ENCODE measurements around the gene NEB. TPM values are rescaled to one million over a fixed set of nuclear protein-coding genes. Genes with fewer than 3 reads are reported as not detected.

Gene NEB
- total RNA-seq, 2 experiments from 2014 or later: 0.43 to 1.2 TPM

GRCh38 chr2:151506170-151506569 is 228.1 kb downstream of the NEB start:
- Mint-ChIP-seq H3K27ac (no peak overlapping the region), H3K4me1 (no peaks in the 10 kb centered on the region), H3K27me3 (no peaks in the 10 kb centered on the region), H3K4me3 (no peak overlapping the region), H3K36me3 (peaks cover 4% of the 10 kb centered on the region), H3K9me3 (no peaks in the 10 kb centered on the region)
- POLR2A ChIA-PET: no interaction called here
- DNase-seq (no peak), ATAC-seq (ENCODE audit: low read depth) (no peak)

- Mint-ChIP-seq H3K9me3 (no peaks in the 10 kb centered on the region), H3K27me3 (no peaks in the 10 kb centered on the region), H3K36me3 (peaks cover 11% of the 10 kb centered on the region), H3K4me3 (no peak overlapping the region), H3K27ac (no peak overlapping the region), H3K4me1 (no peaks in the 10 kb centered on the region)
- ATAC-seq (ENCODE audit: low read depth) (no peak), DNase-seq (no peak)
- POLR2A ChIA-PET: no interaction called here
Measured at GRCh38 chr2:151498178-151498577, 236.1 kb downstream of the NEB start.

- POLR2A ChIA-PET: no interaction called here
- H3K4me1 Mint-ChIP-seq: no peaks in the 10 kb centered on the region
- peaks cover 17% of the 10 kb centered on the region for H3K36me3 Mint-ChIP-seq
- no peaks in the 10 kb centered on the region for H3K27me3 Mint-ChIP-seq
- no peak overlapping the region for H3K27ac Mint-ChIP-seq
- H3K9me3 Mint-ChIP-seq: no peaks in the 10 kb centered on the region
- DNase-seq: no peak
- H3K4me3 Mint-ChIP-seq: no peak overlapping the region
- no peak for ATAC-seq (ENCODE audit: low read depth)
Measured at GRCh38 chr2:151491496-151491895, 242.8 kb downstream of the NEB start.

- no peak overlapping the region for H3K27ac Mint-ChIP-seq
- no peaks in the 10 kb centered on the region for H3K9me3 Mint-ChIP-seq
- DNase-seq (no peak), ATAC-seq (ENCODE audit: low read depth) (no peak)
- no peaks in the 10 kb centered on the region for H3K27me3 Mint-ChIP-seq
- no peak overlapping the region for H3K4me3 Mint-ChIP-seq
- POLR2A ChIA-PET: no interaction called here
- H3K36me3 Mint-ChIP-seq: peaks cover 27% of the 10 kb centered on the region
- peaks cover 5% of the 10 kb centered on the region for H3K4me1 Mint-ChIP-seq
Measured at GRCh38 chr2:151490276-151490675, 244.0 kb downstream of the NEB start.

GRCh38 chr2:151486053-151486452 is 248.2 kb downstream of the NEB start:
- DNase-seq: no peak
- Mint-ChIP-seq H3K9me3 (no peaks in the 10 kb centered on the region), H3K4me3 (no peak overlapping the region), H3K27me3 (no peaks in the 10 kb centered on the region), H3K4me1 (peaks cover 8% of the 10 kb centered on the region), H3K27ac (no peak overlapping the region), H3K36me3 (peaks cover 53% of the 10 kb centered on the region)
- no peak for ATAC-seq (ENCODE audit: low read depth)
- POLR2A ChIA-PET: no interaction called here

- H3K36me3 Mint-ChIP-seq: peaks cover 52% of the 10 kb centered on the region
Measured at GRCh38 chr2:151484100-151484499, 250.2 kb downstream of the NEB start.

GRCh38 chr2:151483546-151483945 is 250.7 kb downstream of the NEB start:
- Mint-ChIP-seq H3K4me3 (no peak overlapping the region), H3K36me3 (peaks cover 58% of the 10 kb centered on the region), H3K4me1 (peaks cover 13% of the 10 kb centered on the region), H3K9me3 (peaks cover 2% of the 10 kb centered on the region), H3K27ac (no peak overlapping the region), H3K27me3 (no peaks in the 10 kb centered on the region)
- no peak for ATAC-seq (ENCODE audit: low read depth)
- POLR2A ChIA-PET: no interaction called here
- no peak for DNase-seq

More at GRCh38 chr2:151484100-151484499, 250.2 kb downstream of the NEB start:
- H3K4me1 Mint-ChIP-seq: peaks cover 13% of the 10 kb centered on the region
- DNase-seq (no peak), ATAC-seq (ENCODE audit: low read depth) (no peak)
- no peaks in the 10 kb centered on the region for H3K27me3 Mint-ChIP-seq
- H3K9me3 Mint-ChIP-seq: peaks cover 2% of the 10 kb centered on the region
- POLR2A ChIA-PET: no interaction called here
- H3K27ac Mint-ChIP-seq: no peak overlapping the region
- H3K4me3 Mint-ChIP-seq: no peak overlapping the region

- DNase-seq: no peak
- Mint-ChIP-seq H3K4me3 (no peak overlapping the region), H3K27ac (no peak overlapping the region), H3K4me1 (peaks cover 14% of the 10 kb centered on the region), H3K9me3 (peaks cover 2% of the 10 kb centered on the region), H3K36me3 (peaks cover 67% of the 10 kb centered on the region), H3K27me3 (no peaks in the 10 kb centered on the region)
- ATAC-seq (ENCODE audit: low read depth): no peak
- POLR2A ChIA-PET: no interaction called here
Measured at GRCh38 chr2:151482171-151482725, 252.0 kb downstream of the NEB start.

- no peak for DNase-seq
- H3K4me3 Mint-ChIP-seq: no peak overlapping the region
- ATAC-seq (ENCODE audit: low read depth): no peak
- peaks cover 14% of the 10 kb centered on the region for H3K4me1 Mint-ChIP-seq
- H3K9me3 Mint-ChIP-seq: peaks cover 2% of the 10 kb centered on the region
- no peaks in the 10 kb centered on the region for H3K27me3 Mint-ChIP-seq
- H3K27ac Mint-ChIP-seq: no peak overlapping the region
- POLR2A ChIA-PET: no interaction called here
- peaks cover 68% of the 10 kb centered on the region for H3K36me3 Mint-ChIP-seq
Measured at GRCh38 chr2:151481744-151482143, 252.5 kb downstream of the NEB start.

GRCh38 chr2:151478011-151478410 is 256.3 kb downstream of the NEB start:
- no peak overlapping the region for H3K4me3 Mint-ChIP-seq
- H3K27me3 Mint-ChIP-seq: no peaks in the 10 kb centered on the region
- ATAC-seq (ENCODE audit: low read depth) (no peak), DNase-seq (no peak)
- H3K36me3 Mint-ChIP-seq: peaks cover 68% of the 10 kb centered on the region
- H3K9me3 Mint-ChIP-seq: peaks cover 2% of the 10 kb centered on the region
- POLR2A ChIA-PET: no interaction called here
- peaks cover 6% of the 10 kb centered on the region for H3K4me1 Mint-ChIP-seq
- no peak overlapping the region for H3K27ac Mint-ChIP-seq

GRCh38 chr2:151476287-151476686 is 258.0 kb downstream of the NEB start:
- ATAC-seq (ENCODE audit: low read depth) (no peak), DNase-seq (no peak)
- H3K4me1 Mint-ChIP-seq: peaks cover 7% of the 10 kb centered on the region
- H3K4me3 Mint-ChIP-seq: no peak overlapping the region
- no peaks in the 10 kb centered on the region for H3K27me3 Mint-ChIP-seq
- H3K27ac Mint-ChIP-seq: no peak overlapping the region
- peaks cover 68% of the 10 kb centered on the region for H3K36me3 Mint-ChIP-seq
- POLR2A ChIA-PET: no interaction called here
- H3K9me3 Mint-ChIP-seq: peaks cover 2% of the 10 kb centered on the region

- POLR2A ChIA-PET: interaction anchor here (0.7 kb wide), 1 partner anchor 255 kb away, joined by 3 read pairs; no protein-coding TSS in a partner anchor
Measured at GRCh38 chr2:151475071-151475470, 259.2 kb downstream of the NEB start.

GRCh38 chr2:151472966-151473365 is 261.3 kb downstream of the NEB start:
- ATAC-seq (ENCODE audit: low read depth): no peak
- Mint-ChIP-seq H3K4me3 (no peak overlapping the region), H3K27ac (no peak overlapping the region), H3K36me3 (peaks cover 71% of the 10 kb centered on the region), H3K27me3 (no peaks in the 10 kb centered on the region), H3K9me3 (no peaks in the 10 kb centered on the region), H3K4me1 (peaks cover 1% of the 10 kb centered on the region)
- POLR2A ChIA-PET: no interaction called here
- no peak for DNase-seq

More at GRCh38 chr2:151475071-151475470, 259.2 kb downstream of the NEB start:
- Mint-ChIP-seq H3K9me3 (peaks cover 1% of the 10 kb centered on the region), H3K4me3 (no peak overlapping the region), H3K27ac (no peak overlapping the region), H3K27me3 (no peaks in the 10 kb centered on the region), H3K4me1 (peaks cover 4% of the 10 kb centered on the region), H3K36me3 (peaks cover 68% of the 10 kb centered on the region)
- DNase-seq (no peak), ATAC-seq (ENCODE audit: low read depth) (no peak)

- H3K4me3 Mint-ChIP-seq: no peak overlapping the region
- ATAC-seq (ENCODE audit: low read depth): no peak
- H3K4me1 Mint-ChIP-seq: peaks cover 1% of the 10 kb centered on the region
- H3K27ac Mint-ChIP-seq: no peak overlapping the region
- no peak for DNase-seq
- H3K36me3 Mint-ChIP-seq: peaks cover 70% of the 10 kb centered on the region
- POLR2A ChIA-PET: no interaction called here
- H3K27me3 Mint-ChIP-seq: no peaks in the 10 kb centered on the region
- no peaks in the 10 kb centered on the region for H3K9me3 Mint-ChIP-seq
Measured at GRCh38 chr2:151470556-151470955, 263.7 kb downstream of the NEB start.

GRCh38 chr2:151465771-151466170 is 268.5 kb downstream of the NEB start:
- ATAC-seq (ENCODE audit: low read depth) (no peak), DNase-seq (no peak)
- POLR2A ChIA-PET: no interaction called here
- peaks cover 69% of the 10 kb centered on the region for H3K36me3 Mint-ChIP-seq
- no peaks in the 10 kb centered on the region for H3K27me3 Mint-ChIP-seq
- H3K4me1 Mint-ChIP-seq: no peaks in the 10 kb centered on the region
- no peak overlapping the region for H3K27ac Mint-ChIP-seq
- no peak overlapping the region for H3K4me3 Mint-ChIP-seq
- no peaks in the 10 kb centered on the region for H3K9me3 Mint-ChIP-seq

All from activated naive CD8-positive, alpha-beta T cell treated with anti-CD3 and anti-CD28 coated beads, Interleukin-2, amount 10 ng/mL, durations not matched to agents 7 days and 5 days (primary cell).